Stimulated activated CD4-positive, alpha-beta T cell treated with anti-CD3 and anti-CD28 coated beads, Interleukin-12 subunit alpha, Interleukin-12 subunit beta, amount 100 ng/mL, for 24 hours (primary cell): ENCODE results near the gene EXD3.

Experiments
- DNase-seq, 2 experiments: peaks; one replicate each; pipeline ENCODE4 v3.0.0-alpha.2; 2020; ENCODE audit warnings: low read depth in 2 of 2

Gene EXD3

DNA sequence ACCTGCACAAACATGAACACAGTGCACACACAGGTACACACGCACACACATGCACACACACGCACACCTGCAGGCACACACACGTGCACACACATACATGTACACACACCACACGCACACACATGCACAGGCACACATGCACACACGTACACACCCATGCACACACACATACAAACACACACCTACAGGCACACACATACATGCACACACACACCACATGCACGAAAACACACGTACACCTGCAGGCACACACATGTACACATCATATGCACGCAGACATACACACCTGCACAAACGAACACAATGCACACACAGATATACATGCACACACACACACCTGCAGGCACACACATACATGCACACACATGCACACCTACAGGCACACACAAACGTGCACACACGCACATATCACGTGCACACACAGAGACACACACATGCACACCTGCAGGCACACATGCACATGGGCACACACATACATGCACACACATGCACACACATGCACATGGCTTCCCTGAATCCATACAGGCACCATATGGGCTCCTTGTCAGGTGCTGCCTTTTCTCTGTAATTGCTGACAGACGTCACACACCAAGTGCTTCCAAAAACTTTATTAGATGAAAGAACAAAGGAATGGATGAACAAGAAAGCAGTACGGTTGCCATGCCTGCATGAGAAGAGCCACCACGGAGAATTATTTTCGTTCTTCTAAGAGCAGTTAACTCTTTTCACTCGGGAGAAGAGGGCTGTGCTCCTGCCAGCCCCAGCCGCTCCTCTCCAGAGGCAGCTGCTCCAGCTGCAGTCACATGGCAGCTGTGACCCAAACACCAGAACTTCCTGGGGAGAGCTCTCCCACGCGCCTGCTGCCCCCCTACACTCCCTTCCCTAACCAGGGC is 57.2 kb downstream of the EXD3 start:
- DNase-seq: no peak

DNA sequence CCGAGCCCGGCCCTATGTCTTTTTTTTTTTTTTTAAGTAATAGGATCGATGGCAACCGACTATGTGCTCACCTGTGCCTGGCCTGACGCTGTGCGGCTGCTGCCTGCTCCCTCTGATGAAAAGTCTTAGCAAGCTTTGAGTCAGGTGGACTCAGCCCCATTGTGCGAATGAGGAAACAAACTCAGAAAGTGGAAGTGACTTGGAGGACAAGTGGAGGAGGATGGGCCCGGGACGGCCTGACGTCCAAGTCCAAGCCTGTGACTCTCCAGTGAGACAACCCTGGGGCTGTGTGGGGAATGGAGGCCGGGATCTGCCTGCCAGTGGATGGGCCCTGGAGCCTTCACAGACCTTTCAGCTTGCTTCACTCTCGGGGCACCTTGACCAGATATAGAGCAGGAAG is 57.9 kb downstream of the EXD3 start:
- no peak for DNase-seq

GRCh38 chr9:137359850-137360249 is 63.1 kb downstream of the EXD3 start:
- no peak for DNase-seq

GRCh38 chr9:137358126-137358525 is 64.8 kb downstream of the EXD3 start:
- no peak for DNase-seq

GRCh38 chr9:137357166-137357565 is 65.8 kb downstream of the EXD3 start:
- DNase-seq: no peak

- no peak for DNase-seq
Observed at GRCh38 chr9:137355761-137356365, 67.1 kb downstream of the EXD3 start.

DNA sequence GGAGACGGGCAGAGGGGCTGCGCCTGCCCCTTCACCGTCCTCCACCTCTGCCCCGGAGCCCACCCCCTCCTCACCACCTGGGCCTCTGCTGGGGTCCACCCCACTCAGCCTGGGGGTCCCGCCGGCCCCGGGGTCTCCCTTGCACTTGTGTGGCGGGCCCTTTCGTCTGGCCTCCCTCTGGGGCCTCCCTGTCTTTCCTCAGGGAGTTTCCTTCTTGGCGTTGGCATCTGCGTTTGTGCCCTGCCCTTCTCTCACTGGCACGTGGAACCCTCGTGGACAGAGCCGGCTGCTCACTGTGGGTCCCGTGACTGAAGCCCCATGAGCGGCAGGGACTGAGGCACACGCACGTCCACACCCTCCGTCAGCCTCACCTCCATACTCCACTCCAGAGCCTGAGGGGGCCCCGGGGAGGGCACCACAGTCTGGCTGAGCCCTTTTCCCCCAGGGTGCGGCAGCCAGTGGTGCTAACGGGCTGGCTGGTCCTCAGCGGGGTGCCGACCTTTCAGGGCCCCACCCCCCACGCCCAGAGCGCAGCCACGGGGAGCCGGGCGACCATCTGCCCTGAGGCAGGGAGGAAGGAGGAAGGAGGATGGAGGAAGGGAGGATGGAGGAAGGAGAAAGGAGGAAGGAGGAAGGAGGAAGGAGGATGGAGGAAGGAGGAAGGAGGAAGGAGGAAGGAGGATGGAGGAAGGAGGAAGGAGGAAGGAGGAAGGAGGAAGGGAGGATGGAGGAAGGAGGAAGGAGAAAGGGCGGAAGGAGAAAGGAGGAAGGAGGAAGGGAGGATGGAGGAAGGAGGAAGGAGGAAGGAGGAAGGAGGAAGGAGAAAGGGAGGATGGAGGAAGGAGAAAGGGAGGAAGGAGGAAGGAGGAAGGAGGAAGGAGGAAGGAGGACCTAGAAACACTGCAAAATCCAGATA is 67.9 kb downstream of the EXD3 start:
- no peak for DNase-seq

DNA sequence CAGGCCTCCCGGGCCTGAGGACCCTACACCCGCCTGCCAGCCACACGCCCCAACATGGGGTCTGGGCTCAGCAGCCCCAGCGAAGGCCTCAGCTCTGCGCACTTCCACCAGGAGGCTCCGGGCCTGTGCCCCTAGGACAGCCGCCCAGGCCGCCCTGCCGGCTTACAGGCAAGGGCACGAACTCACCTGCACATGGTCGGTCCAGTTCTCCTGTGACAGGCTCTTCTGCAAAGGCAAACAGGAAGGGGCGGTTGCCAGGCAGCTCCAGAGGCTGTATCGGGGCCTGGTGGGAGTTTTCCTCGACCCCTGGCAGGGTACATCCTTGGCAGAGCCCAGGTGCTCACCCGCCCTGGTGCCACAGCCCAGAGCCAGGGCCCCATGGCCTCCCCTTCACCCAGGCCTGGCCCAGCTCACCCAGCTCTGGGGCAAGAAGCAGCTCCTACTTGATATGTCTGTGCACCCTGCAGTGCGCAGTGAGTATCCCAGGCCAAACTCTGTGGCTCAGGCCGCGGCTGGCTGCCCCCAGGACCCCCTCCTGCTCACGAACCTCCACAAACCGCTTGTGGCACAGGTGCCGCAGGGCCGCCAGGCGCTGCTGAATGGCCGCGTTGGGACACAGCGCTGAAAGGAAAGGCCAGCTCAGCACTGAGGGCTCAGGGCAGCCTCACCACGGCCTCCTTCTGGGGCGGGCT is 68.7 kb downstream of the EXD3 start:
- no peak for DNase-seq

- no peak for DNase-seq
Observed at GRCh38 chr9:137353223-137354152, 69.5 kb downstream of the EXD3 start.

- no peak for DNase-seq
Observed at GRCh38 chr9:137352511-137353222, 70.3 kb downstream of the EXD3 start.

GRCh38 chr9:137351781-137352501 is 71.0 kb downstream of the EXD3 start:
- no peak for DNase-seq

DNA sequence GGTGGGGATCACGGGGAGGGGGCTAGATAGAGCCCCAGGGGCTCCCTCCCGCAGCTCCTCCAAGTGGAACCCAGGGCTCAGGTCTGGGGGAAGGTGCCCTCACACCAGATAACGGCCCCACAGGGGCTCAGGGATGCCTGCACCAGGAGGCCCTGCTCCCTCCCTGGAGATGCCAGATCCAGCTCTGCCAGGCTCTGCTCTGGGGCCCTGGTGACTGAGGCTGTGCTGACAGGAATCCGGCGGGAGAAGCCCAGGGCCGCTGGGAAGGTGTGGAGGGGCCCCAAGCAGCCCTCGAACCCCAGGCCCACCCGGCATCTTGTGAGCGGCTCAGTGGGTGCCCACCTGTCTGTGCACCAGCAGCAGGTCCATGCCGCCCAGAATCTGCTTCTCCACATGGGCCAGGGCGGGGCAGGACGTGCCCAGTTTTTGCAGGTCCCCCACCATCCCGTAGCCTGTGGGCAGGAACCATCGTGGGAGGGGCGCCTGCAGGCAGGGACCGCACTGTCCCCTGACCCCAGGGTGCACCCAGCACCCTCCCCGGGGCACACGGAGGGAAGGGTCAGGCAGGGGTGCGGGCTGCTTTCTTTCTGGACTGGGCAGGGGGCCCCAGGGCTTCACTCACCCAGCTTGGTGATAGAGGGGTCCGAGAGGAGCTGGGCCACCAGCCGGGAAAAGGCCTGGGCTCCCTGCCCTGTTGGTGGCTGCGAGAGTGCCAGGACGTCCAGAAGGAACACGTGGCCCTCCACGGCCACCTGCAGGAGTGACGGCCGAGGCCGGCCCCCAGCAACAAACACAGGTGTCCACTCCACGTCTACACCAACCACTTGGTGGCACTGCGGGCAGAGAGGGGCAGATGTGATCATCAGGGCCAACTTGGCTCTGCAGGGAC is 72.0 kb downstream of the EXD3 start:
- no peak for DNase-seq

GRCh38 chr9:137349471-137350033 is 73.4 kb downstream of the EXD3 start:
- DNase-seq: no peak

DNA sequence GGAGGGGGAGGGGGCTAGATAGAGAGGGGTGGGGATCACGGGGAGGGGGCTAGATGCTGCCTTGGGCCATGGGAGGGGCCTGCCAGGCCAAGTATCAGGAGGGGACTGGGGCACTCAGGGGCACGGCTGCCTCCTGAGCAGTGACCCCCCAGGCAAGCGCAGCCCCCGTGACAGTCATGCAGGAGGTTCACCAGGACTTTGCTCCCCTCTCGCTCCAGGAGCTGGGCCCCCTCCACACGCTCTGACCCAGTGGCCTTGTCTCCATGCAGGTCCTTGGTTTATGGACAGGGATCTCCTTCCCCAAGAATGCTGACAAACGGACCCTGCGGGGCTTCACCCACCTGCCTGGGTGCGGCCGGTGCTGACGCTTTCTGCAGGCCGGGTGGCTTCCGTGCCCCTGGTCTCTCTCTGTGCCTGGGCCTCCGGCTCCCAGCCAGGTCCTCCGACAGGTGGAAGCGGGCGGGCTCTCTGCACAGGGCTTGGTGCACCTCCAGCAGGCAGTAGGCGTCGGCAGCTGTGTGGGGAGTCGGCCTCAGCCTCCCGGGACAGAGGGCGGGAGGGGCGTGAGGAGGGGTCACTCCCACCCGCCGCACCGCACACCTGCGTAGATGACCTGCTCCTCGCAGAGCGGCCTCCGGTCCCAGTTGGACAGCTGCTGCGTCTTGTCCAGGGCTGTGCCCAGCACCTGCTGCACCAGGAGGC is 74.0 kb downstream of the EXD3 start:
- DNase-seq: no peak

- DNase-seq: no peak
Observed at GRCh38 chr9:137347928-137348327, 75.0 kb downstream of the EXD3 start.

DNA sequence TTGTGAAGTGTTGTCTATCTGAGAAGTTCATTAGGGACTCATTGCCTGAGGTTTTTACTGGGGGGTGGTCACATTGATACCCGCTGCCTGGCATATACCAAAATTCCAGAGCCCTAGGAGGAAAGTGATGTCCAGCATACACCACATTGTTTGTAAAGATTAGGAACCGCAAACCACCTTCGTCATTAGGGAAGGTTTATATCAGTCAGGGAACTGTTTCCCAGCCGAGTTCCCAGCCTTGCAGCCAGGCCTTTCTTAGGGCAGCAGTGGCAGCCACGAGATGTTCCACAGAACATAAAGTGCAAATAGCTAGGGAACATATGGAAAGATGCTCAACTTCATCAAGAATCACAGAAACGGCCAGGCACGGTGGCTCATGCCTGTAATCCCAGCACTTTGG is 80.5 kb downstream of the EXD3 start:
- DNase-seq: no peak

GRCh38 chr9:137341227-137341626 is 81.7 kb downstream of the EXD3 start:
- no peak for DNase-seq
